ENCODE measurements around the gene BRD3OS.

GRCh38 chr9:134071149-134071548 lies 45.9 kb downstream of the BRD3OS start:
- TF ChIP-seq, protein P1, sequence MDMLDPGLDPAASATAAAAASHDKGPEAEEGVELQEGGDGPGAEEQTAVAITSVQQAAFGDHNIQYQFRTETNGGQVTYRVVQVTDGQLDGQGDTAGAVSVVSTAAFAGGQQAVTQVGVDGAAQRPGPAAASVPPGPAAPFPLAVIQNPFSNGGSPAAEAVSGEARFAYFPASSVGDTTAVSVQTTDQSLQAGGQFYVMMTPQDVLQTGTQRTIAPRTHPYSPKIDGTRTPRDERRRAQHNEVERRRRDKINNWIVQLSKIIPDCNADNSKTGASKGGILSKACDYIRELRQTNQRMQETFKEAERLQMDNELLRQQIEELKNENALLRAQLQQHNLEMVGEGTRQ (CRISPR knock-in tag; IDR thresholded peaks at IDR 0.05) = no peak
- TF ChIP-seq RELA (CRISPR knock-in tag; IDR thresholded peaks at IDR 0.05; ENCODE audit: borderline replicate concordance) = no peak
- TF ChIP-seq, protein P2, sequence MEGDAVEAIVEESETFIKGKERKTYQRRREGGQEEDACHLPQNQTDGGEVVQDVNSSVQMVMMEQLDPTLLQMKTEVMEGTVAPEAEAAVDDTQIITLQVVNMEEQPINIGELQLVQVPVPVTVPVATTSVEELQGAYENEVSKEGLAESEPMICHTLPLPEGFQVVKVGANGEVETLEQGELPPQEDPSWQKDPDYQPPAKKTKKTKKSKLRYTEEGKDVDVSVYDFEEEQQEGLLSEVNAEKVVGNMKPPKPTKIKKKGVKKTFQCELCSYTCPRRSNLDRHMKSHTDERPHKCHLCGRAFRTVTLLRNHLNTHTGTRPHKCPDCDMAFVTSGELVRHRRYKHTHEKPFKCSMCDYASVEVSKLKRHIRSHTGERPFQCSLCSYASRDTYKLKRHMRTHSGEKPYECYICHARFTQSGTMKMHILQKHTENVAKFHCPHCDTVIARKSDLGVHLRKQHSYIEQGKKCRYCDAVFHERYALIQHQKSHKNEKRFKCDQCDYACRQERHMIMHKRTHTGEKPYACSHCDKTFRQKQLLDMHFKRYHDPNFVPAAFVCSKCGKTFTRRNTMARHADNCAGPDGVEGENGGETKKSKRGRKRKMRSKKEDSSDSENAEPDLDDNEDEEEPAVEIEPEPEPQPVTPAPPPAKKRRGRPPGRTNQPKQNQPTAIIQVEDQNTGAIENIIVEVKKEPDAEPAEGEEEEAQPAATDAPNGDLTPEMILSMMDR (IDR thresholded peaks at IDR 0.05) = no peak
- TF ChIP-seq NR3C1 (CRISPR knock-in tag; conservative IDR thresholded peaks at IDR 0.05; ENCODE audit: low read depth) = no peak
- TF ChIP-seq, protein P3, sequence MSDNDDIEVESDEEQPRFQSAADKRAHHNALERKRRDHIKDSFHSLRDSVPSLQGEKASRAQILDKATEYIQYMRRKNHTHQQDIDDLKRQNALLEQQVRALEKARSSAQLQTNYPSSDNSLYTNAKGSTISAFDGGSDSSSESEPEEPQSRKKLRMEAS (CRISPR knock-in tag; IDR thresholded peaks at IDR 0.05) = no peak
- no peak for TF ChIP-seq CBFB (CRISPR knock-in tag; IDR thresholded peaks at IDR 0.05; ENCODE audit: low read depth)
- TF ChIP-seq, protein P4, sequence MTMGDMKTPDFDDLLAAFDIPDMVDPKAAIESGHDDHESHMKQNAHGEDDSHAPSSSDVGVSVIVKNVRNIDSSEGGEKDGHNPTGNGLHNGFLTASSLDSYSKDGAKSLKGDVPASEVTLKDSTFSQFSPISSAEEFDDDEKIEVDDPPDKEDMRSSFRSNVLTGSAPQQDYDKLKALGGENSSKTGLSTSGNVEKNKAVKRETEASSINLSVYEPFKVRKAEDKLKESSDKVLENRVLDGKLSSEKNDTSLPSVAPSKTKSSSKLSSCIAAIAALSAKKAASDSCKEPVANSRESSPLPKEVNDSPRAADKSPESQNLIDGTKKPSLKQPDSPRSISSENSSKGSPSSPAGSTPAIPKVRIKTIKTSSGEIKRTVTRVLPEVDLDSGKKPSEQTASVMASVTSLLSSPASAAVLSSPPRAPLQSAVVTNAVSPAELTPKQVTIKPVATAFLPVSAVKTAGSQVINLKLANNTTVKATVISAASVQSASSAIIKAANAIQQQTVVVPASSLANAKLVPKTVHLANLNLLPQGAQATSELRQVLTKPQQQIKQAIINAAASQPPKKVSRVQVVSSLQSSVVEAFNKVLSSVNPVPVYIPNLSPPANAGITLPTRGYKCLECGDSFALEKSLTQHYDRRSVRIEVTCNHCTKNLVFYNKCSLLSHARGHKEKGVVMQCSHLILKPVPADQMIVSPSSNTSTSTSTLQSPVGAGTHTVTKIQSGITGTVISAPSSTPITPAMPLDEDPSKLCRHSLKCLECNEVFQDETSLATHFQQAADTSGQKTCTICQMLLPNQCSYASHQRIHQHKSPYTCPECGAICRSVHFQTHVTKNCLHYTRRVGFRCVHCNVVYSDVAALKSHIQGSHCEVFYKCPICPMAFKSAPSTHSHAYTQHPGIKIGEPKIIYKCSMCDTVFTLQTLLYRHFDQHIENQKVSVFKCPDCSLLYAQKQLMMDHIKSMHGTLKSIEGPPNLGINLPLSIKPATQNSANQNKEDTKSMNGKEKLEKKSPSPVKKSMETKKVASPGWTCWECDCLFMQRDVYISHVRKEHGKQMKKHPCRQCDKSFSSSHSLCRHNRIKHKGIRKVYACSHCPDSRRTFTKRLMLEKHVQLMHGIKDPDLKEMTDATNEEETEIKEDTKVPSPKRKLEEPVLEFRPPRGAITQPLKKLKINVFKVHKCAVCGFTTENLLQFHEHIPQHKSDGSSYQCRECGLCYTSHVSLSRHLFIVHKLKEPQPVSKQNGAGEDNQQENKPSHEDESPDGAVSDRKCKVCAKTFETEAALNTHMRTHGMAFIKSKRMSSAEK (CRISPR knock-in tag; IDR thresholded peaks at IDR 0.05; ENCODE audit: borderline replicate concordance) = no peak
- TF ChIP-seq GRHL2 (CRISPR knock-in tag; IDR thresholded peaks at IDR 0.05; ENCODE audit: insufficient replicate concordance, severe bottlenecking) = no peak
- TF ChIP-seq ZBTB21 (CRISPR knock-in tag; IDR thresholded peaks at IDR 0.05; ENCODE audit: borderline replicate concordance) = no peak

All from WTC11 (cell line).